ENCODE measurements around the gene SYT14.
"Not testable (repeated sequence)": the region's sequence is repeated elsewhere in the genome, so short reads cannot be mapped to it uniquely, and the experiment has no call there.

SYT14 gene

DNA sequence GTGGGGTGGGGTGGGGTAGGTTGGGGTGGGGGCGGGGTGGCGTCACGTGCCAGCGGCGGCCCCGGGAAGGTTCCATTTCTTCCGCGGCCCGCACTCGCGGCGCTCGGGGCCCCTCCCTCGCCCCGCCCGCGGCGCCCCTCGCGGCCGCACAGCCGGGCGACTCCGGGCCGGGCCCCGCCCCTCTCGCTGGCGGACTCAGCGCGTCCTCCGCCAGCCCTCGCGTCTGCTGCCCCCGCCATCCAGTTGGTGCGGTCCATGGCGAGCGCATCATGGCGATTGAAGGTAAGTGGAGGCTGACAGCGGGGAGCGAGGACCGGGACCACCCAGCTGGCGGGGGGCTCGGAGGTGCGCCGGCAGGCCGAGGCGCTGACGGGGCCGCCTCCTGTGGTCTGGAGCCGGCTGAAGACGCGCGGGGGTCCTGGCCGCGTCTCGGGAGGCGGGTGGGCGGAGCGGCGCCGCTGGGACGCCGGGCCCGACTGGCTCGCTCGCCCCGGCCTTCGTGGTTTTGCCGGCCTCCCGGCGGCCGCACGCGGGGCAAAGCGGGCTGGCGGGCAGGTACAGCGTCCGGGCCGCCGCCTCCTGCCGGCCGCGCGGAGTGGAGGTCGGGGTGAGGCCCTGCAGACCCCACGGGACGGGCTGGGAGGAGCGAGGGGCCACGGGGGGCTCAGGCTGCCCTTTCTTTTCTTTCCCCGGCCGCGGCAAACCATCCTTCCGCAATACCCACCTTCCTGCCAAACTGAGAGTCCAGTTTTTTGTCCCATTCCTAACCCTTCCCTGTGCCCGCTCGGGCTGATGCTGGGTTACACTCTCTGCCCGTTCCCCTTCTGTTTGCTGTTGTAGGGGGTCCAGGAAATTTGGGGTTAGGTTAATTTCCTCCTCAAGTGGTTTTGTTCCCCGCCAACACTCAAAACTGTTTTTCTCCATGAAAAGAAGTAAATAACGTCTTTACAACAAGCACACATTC, at the start of gene SYT14:
Gene SYT14, plus strand, starts transcription at position 222 of the 964 bp plus-strand sequence. Its CDS starts 48 bp downstream, at position 270.
- no peak within 1 kb of the TSS for H3K4me3 ChIP-seq (ENCODE audit: low read depth, low read length)
- TF ChIP-seq, protein P1, sequence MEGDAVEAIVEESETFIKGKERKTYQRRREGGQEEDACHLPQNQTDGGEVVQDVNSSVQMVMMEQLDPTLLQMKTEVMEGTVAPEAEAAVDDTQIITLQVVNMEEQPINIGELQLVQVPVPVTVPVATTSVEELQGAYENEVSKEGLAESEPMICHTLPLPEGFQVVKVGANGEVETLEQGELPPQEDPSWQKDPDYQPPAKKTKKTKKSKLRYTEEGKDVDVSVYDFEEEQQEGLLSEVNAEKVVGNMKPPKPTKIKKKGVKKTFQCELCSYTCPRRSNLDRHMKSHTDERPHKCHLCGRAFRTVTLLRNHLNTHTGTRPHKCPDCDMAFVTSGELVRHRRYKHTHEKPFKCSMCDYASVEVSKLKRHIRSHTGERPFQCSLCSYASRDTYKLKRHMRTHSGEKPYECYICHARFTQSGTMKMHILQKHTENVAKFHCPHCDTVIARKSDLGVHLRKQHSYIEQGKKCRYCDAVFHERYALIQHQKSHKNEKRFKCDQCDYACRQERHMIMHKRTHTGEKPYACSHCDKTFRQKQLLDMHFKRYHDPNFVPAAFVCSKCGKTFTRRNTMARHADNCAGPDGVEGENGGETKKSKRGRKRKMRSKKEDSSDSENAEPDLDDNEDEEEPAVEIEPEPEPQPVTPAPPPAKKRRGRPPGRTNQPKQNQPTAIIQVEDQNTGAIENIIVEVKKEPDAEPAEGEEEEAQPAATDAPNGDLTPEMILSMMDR (IDR thresholded peaks at IDR 0.05; ENCODE audit: borderline replicate concordance, insufficient read depth, low read depth, low read length), result no peak

DNA sequence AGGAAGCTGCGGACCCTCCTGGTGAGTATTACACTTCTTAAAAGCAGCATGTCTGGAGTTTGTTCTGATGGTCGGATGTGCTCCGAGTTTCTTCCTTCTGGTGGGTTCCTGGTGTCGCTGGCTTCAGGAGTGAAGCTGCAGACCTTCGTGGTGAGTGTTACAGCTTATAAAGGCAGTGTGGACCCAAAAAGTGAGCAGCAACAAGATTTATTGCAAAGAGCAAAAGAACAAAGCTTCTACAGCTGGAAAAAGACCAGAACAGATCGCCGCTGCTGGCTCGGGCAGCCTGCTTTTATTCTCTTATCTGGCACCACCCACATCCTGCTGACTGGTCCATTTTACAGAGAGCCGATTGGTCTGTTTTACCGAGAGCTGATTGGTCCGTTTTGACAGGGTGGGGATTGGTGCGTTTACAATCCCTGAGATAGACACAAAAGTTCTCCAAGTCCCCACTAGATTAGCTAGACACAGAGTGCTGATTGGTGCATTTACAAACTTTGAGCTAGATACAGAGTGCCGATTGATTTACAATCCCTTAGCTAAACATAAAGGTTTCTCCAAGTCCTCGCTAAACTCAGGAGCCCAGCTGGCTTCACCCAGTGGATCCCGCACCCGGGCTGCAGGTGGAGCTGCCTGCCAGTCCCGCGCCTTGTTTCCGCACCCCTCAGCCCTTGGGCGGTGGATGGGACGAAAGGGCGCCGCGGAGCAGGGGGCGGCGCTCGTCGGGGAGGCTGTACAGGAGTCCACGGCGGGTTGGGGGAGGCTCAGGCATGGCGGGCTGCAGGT, 49.5 kb upstream of the SYT14 start:
- H3K4me3 ChIP-seq (ENCODE audit: low read depth, low read length), result not testable (repeated sequence)

DNA sequence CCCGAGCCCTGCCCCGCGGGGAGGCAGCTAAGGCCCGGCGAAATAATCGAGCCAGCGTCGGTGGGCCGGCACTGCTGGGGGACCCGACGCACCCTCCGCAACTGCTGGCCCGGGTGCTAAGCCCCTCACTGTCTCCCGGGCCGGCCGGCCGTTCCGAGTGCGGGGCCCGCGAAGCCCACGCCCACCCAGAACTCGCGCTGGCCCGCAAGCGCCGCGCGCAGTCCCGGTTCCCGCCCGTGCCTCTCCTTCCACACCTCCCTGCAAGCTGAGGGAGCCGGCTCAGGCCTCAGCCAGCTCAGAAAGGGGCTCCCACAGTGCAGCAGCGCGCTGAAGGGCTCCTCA, 49.0 kb upstream of the SYT14 start:
- TF ChIP-seq, protein P1 (IDR thresholded peaks at IDR 0.05; ENCODE audit: borderline replicate concordance, insufficient read depth, low read depth, low read length), result no peak
- H3K4me3 ChIP-seq (ENCODE audit: low read depth, low read length), result no peak overlapping the region

DNA sequence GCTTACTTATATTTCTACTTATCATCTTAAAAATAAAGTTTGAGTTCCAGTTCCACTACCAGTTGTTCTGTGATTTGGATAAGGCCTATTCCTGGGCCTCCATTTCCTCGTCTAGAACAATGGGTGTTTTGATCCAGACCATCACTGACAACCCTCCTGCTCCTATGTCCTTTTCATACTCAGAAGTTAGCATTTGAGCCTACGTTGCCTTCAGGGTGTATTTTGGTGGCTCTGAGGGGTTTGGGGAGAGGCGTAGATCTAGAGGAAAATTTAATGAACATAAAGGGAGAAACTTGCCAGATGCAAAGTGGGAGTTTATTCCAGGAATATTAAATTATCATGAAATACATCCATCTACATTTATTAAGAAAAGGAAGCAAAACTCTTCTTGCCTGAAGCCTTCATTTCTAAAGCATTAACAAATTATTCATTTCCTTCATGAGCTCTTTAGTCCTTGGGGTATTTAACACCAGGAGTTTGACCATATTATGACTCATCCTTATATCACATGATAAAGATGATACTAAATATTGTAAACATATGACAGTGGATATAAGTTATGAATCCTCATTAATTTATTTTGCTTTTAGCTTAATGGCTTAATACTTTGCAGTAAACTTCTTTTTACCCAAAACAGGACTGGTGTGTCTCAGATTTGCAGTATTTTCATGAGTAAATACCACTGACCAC, 47.2 kb upstream of the SYT14 start:
- no peak overlapping the region for H3K4me3 ChIP-seq (ENCODE audit: low read depth, low read length)
- TF ChIP-seq, protein P1 (IDR thresholded peaks at IDR 0.05; ENCODE audit: borderline replicate concordance, insufficient read depth, low read depth, low read length), result no peak

DNA sequence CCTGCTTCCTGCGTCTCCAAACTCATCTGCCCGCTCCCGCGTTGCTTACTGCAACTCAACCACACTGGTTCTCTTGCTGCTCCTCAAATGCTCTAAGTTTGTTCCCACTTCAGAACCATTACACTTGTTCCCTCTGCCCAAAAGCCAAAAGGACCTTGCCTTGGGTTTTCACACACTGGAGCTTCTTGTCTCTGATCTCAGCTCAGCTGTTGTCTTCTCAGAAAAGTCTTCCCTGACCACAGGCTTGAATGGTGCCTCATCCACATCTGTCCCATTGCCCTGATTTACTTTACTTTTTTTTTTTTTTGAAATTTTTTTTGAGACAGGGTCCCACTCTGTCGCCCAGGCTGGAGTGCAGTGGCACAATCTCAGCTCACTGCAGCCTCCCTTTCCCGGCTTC, 44.3 kb upstream of the SYT14 start:
- H3K4me3 ChIP-seq (ENCODE audit: low read depth, low read length), result no peak overlapping the region
- TF ChIP-seq, protein P1 (IDR thresholded peaks at IDR 0.05; ENCODE audit: borderline replicate concordance, insufficient read depth, low read depth, low read length), result no peak

DNA sequence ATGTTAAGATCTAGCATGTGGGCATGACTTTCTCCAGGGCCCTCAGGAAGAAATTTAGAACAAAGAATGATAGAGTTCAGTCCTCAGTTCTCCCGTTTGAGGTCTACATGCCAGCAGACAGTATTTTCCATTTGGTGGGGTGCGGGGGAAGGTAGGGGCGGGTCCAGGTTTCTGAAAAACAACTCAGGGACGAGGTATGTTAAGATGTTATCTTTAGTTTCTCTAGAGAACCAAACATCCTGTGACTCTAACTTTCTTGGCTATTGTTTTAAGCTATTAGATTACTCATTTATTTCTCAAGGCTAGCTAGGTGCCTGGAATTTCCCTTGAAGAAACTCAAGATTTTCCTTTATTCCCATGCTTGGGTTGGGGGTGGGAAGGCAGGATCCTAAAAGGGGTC, 42.3 kb upstream of the SYT14 start:
- no peak overlapping the region for H3K4me3 ChIP-seq (ENCODE audit: low read depth, low read length)
- TF ChIP-seq, protein P1 (IDR thresholded peaks at IDR 0.05; ENCODE audit: borderline replicate concordance, insufficient read depth, low read depth, low read length), result no peak

DNA sequence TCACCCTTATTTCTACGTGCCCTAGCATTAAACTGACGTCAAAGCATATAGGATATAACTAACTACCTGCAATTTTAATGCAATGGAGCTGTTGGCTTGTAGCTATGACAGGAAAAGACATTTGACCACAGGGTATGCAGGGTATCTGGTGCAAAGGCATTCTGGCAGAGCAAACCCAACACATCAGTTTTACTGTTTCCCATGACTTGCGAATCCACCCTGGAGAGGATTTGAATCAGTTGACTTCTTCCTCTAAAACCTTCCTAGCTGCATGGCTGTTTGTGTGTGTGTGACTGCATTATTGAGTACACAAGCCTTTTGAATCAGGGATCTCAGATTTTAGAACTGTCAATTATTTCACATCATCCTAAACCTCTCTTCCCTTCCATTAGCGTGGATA, 41.7 kb upstream of the SYT14 start:
- H3K4me3 ChIP-seq (ENCODE audit: low read depth, low read length), result no peak overlapping the region
- TF ChIP-seq, protein P1 (IDR thresholded peaks at IDR 0.05; ENCODE audit: borderline replicate concordance, insufficient read depth, low read depth, low read length), result no peak

DNA sequence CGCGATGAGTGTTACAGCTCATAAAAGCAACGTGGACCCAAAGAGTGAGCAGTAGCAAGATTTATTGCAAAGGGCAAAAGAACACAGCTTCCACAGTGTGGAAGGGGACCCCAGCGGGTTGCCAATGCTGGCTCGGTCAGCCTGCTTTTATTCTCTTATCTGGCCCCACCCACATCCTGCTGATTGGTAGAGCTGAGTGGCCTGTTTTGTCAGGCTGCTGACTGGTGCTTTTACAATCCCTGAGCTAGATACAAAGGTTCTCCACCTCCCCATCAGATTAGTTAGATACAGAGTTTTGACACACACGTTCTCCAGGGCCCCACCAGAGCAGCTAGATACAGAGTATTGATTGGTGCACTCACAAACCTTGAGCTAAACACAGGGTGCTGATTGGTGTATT, 39.7 kb upstream of the SYT14 start:
- H3K4me3 ChIP-seq (ENCODE audit: low read depth, low read length), result not testable (repeated sequence)

DNA sequence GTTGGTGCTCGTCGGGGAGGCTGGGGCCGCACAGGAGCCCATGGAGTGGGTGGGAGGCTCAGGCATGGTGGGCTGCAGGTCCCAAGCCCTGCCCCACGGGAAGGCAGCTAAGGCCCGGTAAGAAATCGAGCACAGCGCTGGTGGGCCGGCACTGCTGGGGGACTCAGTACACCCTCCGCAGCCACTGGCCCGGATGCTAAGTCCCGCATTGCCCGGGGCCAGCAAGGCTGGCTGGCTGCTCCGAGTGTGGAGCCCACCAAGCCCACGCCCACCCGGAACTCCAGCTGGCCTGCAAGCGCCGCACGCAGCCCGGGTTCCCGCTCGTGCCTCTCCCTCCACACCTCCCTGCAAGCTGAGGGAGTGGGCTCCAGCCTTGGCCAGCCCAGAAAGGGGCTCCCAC, 39.2 kb upstream of the SYT14 start:
- not testable (repeated sequence) for H3K4me3 ChIP-seq (ENCODE audit: low read depth, low read length)
